GM23338 (cell line): ENCODE measurements around the gene SNCA. TPM values are rescaled to one million over a fixed set of nuclear protein-coding genes. Genes with fewer than 3 reads are reported as not detected.

Experiments
- ATAC-seq: fragments of 200-7000 bp; cut with Tn5 transposase; 3 replicates; pipeline ENCODE4 v1.9.1; 2020
- DNase-seq: peaks from one replicate; pipeline ENCODE4 v3.0.0-alpha.2; 2015; ENCODE audit warnings: low spot score
- H2AFZ ChIP-seq: fragments of 200-600 bp; sonication (generic); 2 replicates; pipeline ENCODE4 v1.8.0; 2016; ENCODE audit warnings: antibody characterized with exemption, mild to moderate bottlenecking, moderate library complexity
- H3F3A ChIP-seq: fragments of 200-600 bp; sonication (generic); replicated peaks from 2 replicates; pipeline ENCODE4 v1.8.0; 2017; ENCODE audit warnings: antibody characterized with exemption, mixed run types, low read depth
- H3K27ac ChIP-seq: fragments of 200-600 bp; sonication (generic); 2 replicates; pipeline ENCODE4 v1.6.1; 2016; ENCODE audit warnings: low read depth
- H3K27me3 ChIP-seq: fragments of 200-600 bp; sonication (generic); 2 replicates; pipeline ENCODE4 v1.8.0; 2016; ENCODE audit warnings: mild to moderate bottlenecking, mixed run types, moderate library complexity; ENCODE audit not compliant: insufficient read depth
- H3K36me3 ChIP-seq: fragments of 200-600 bp; sonication (generic); 2 replicates; pipeline ENCODE4 v1.8.0; 2016; ENCODE audit warnings: mild to moderate bottlenecking; ENCODE audit not compliant: insufficient read depth
- H3K4me1 ChIP-seq: fragments of 200-600 bp; sonication (generic); 2 replicates; pipeline ENCODE4 v1.8.0; 2016; ENCODE audit warnings: mild to moderate bottlenecking, moderate library complexity; ENCODE audit not compliant: insufficient read depth
- H3K4me2 ChIP-seq: fragments of 200-600 bp; sonication (generic); 2 replicates; pipeline ENCODE4 v1.7.1; 2017; ENCODE audit warnings: mixed run types
- H3K4me3 ChIP-seq: fragments of 200-600 bp; sonication (generic); 2 replicates; pipeline ENCODE4 v1.6.1; 2016; ENCODE audit warnings: mixed run types
- H3K79me2 ChIP-seq: fragments of 200-600 bp; sonication (generic); replicated peaks from 2 replicates; pipeline ENCODE4 v1.8.0; 2017; ENCODE audit warnings: mild to moderate bottlenecking; ENCODE audit not compliant: insufficient read depth
- H3K9me2 ChIP-seq: fragments of 200-600 bp; sonication (generic); 2 replicates; pipeline ENCODE4 v1.8.0; 2017; ENCODE audit not compliant: insufficient read depth
- H4K20me1 ChIP-seq: fragments of 200-600 bp; sonication (generic); replicated peaks from 2 replicates; pipeline ENCODE4 v1.8.0; 2017; ENCODE audit warnings: mild to moderate bottlenecking; ENCODE audit not compliant: insufficient read depth
- H3K27ac Mint-ChIP-seq: 2 replicates; pipeline ENCODE4 v1.8.0; 2020; ENCODE audit warnings: inconsistent platforms, mild to moderate bottlenecking, moderate library complexity, mixed read lengths
- H3K27me3 Mint-ChIP-seq: 3 replicates; pipeline ENCODE4 v1.8.0; 2022; ENCODE audit warnings: low read depth, mild to moderate bottlenecking, moderate library complexity, mixed read lengths, inconsistent platforms; ENCODE audit not compliant: insufficient read depth, poor library complexity
- H3K36me3 Mint-ChIP-seq: 3 replicates; pipeline ENCODE4 v1.8.0; 2021; ENCODE audit warnings: low read depth, mild to moderate bottlenecking, inconsistent platforms, moderate library complexity, mixed read lengths
- H3K4me1 Mint-ChIP-seq: 3 replicates; pipeline ENCODE4 v1.8.0; 2020; ENCODE audit warnings: mild to moderate bottlenecking, inconsistent platforms, mixed read lengths
- H3K4me3 Mint-ChIP-seq: 3 replicates; pipeline ENCODE4 v1.8.0; 2021; ENCODE audit warnings: moderate library complexity, mild to moderate bottlenecking, inconsistent platforms, mixed read lengths
- H3K9me3 Mint-ChIP-seq: 3 replicates; pipeline ENCODE4 v1.8.0; 2020; ENCODE audit warnings: moderate library complexity, mild to moderate bottlenecking, inconsistent platforms, mixed read lengths
- CREB1 ChIP-seq: fragments of 250-450 bp; sonication (Bioruptor Pico); IDR thresholded peaks from 2 replicates; pipeline ENCODE4 v1.5.0; 2020; ENCODE audit warnings: low read depth, mild to moderate bottlenecking, moderate library complexity
- EZH2 ChIP-seq: fragments of 200-600 bp; sonication (generic); IDR thresholded peaks from one replicate; pipeline ENCODE4 v1.8.0; 2017; ENCODE audit warnings: antibody characterized with exemption, mild to moderate bottlenecking, low read depth; ENCODE audit not compliant: unreplicated experiment
- EZH2phosphoT487 ChIP-seq: fragments of 200-600 bp; sonication (generic); IDR thresholded peaks from one replicate; pipeline ENCODE4 v1.8.1; 2018; ENCODE audit warnings: antibody characterized with exemption; ENCODE audit not compliant: unreplicated experiment
- JUNB ChIP-seq: IDR thresholded peaks from one replicate; pipeline ENCODE4 v1.6.1; 2016; ENCODE audit warnings: antibody characterized with exemption; ENCODE audit not compliant: unreplicated experiment
- NANOG ChIP-seq: IDR thresholded peaks from 2 replicates; pipeline ENCODE4 v1.6.1; 2016; ENCODE audit warnings: antibody characterized with exemption, borderline replicate concordance
- POLR2AphosphoS5 ChIP-seq: IDR thresholded peaks from 2 replicates; pipeline ENCODE4 v1.6.1; 2016; ENCODE audit warnings: antibody characterized with exemption, low read depth
- STAT1 ChIP-seq: IDR thresholded peaks from one replicate; pipeline ENCODE4 v1.6.1; 2016; ENCODE audit warnings: antibody characterized with exemption; ENCODE audit not compliant: unreplicated experiment
- ZNF114 ChIP-seq: fragments of 250-450 bp; sonication (Bioruptor Pico); IDR thresholded peaks from 2 replicates; pipeline ENCODE4 v1.5.0; 2020; ENCODE audit warnings: mild to moderate bottlenecking, moderate library complexity
- ZNF331 ChIP-seq: fragments of 250-450 bp; sonication (Bioruptor Pico); IDR thresholded peaks from 2 replicates; pipeline ENCODE4 v1.5.0; 2020; ENCODE audit warnings: low read depth, mild to moderate bottlenecking, moderate library complexity
- polyA plus RNA-seq: library from polyadenylated mRNA; unstranded; fragments of >200 nt; fragmentation: Nextera tagmentation; extraction: Ambion mirVana; gene quantifications from 2 replicates; pipeline ENCODE4 v1.2.1, GENCODE V29; 2016
- total RNA-seq: library from RNA; depleted of rRNA; stranded (reverse); fragments of >200 nt; shearing (Covaris generic); gene quantifications from 2 replicates; pipeline ENCODE4 v1.2.3, GENCODE V29; 2014
- TF ChIP-seq, protein P1 (sequence below): IDR thresholded peaks from one replicate; pipeline ENCODE4 v1.6.1; 2018; ENCODE audit warnings: antibody characterized with exemption; ENCODE audit not compliant: unreplicated experiment
- TF ChIP-seq, protein P2 (sequence below), 2 experiments: fragments of 200-600 bp in 1 of 2; sonication (generic) in 1 of 2; conservative IDR thresholded peaks; 2 replicates each; pipeline versions ENCODE4 v1.5.1 to v1.6.1; 2016 to 2017; ENCODE audit warnings: antibody characterized with exemption in 2 of 2, low read depth in 2 of 2, mild to moderate bottlenecking in 2 of 2, moderate library complexity in 1 of 2
- TF ChIP-seq, protein P3 (sequence below): IDR thresholded peaks from 2 replicates; pipeline ENCODE4 v1.6.1; 2016; ENCODE audit warnings: antibody characterized with exemption
- TF ChIP-seq, protein P4 (sequence below): fragments of 250-450 bp; sonication (Bioruptor Pico); IDR thresholded peaks from 2 replicates; pipeline ENCODE4 v1.5.0; 2020; ENCODE audit warnings: mild to moderate bottlenecking, moderate library complexity

SNCA gene
- total and polyA plus RNA-seq, 2 experiments from 2014 or later, result 15.6 to 31.1 TPM

DNA sequence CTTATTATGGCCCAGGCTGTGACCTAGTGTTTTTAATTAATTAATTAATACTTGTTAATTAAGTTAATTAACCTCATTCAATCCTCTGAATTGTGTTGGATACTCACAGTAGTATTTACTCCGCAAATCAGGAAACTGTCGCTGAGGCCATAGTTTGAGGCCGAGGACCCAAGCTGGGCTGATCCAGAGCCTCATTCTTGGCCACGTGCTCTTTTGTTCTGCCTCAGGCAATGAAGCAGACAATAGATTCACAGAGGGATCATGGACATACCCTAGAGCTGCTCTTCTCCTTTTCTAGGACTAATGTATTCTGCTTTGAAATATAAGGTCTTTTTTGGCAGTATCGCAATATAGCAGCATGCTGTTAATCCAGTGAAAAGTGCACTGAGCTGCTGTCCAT is 24.0 kb upstream of the SNCA start:
- H3K36me3 Mint-ChIP-seq, result peaks cover 13% of the 10 kb centered on the region; the same call in 2 of the 3 replicates
- peak overlapping the region; percentile 75; the same call in 1 of the 2 replicates for H2AFZ ChIP-seq
- DNase-seq, result no peak

More for the DNA sequence above, 24.0 kb upstream of the SNCA start:
- Histone ChIP-seq H3K4me2 (no peak overlapping the region), H4K20me1 (no peaks in the 10 kb centered on the region), H3K4me1 (no peaks in the 10 kb centered on the region), H3K27me3 (no peaks in the 10 kb centered on the region), H3K27ac (no peak overlapping the region), H3K9me2 (no peaks in the 10 kb centered on the region), H3F3A (no peaks in the 10 kb centered on the region), H3K4me3 (no peak overlapping the region), H3K36me3 (no peaks in the 10 kb centered on the region), H3K79me2 (no peaks in the 10 kb centered on the region)
- TF ChIP-seq, protein P1, sequence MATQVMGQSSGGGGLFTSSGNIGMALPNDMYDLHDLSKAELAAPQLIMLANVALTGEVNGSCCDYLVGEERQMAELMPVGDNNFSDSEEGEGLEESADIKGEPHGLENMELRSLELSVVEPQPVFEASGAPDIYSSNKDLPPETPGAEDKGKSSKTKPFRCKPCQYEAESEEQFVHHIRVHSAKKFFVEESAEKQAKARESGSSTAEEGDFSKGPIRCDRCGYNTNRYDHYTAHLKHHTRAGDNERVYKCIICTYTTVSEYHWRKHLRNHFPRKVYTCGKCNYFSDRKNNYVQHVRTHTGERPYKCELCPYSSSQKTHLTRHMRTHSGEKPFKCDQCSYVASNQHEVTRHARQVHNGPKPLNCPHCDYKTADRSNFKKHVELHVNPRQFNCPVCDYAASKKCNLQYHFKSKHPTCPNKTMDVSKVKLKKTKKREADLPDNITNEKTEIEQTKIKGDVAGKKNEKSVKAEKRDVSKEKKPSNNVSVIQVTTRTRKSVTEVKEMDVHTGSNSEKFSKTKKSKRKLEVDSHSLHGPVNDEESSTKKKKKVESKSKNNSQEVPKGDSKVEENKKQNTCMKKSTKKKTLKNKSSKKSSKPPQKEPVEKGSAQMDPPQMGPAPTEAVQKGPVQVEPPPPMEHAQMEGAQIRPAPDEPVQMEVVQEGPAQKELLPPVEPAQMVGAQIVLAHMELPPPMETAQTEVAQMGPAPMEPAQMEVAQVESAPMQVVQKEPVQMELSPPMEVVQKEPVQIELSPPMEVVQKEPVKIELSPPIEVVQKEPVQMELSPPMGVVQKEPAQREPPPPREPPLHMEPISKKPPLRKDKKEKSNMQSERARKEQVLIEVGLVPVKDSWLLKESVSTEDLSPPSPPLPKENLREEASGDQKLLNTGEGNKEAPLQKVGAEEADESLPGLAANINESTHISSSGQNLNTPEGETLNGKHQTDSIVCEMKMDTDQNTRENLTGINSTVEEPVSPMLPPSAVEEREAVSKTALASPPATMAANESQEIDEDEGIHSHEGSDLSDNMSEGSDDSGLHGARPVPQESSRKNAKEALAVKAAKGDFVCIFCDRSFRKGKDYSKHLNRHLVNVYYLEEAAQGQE, result no peak
- TF ChIP-seq, protein P2, sequence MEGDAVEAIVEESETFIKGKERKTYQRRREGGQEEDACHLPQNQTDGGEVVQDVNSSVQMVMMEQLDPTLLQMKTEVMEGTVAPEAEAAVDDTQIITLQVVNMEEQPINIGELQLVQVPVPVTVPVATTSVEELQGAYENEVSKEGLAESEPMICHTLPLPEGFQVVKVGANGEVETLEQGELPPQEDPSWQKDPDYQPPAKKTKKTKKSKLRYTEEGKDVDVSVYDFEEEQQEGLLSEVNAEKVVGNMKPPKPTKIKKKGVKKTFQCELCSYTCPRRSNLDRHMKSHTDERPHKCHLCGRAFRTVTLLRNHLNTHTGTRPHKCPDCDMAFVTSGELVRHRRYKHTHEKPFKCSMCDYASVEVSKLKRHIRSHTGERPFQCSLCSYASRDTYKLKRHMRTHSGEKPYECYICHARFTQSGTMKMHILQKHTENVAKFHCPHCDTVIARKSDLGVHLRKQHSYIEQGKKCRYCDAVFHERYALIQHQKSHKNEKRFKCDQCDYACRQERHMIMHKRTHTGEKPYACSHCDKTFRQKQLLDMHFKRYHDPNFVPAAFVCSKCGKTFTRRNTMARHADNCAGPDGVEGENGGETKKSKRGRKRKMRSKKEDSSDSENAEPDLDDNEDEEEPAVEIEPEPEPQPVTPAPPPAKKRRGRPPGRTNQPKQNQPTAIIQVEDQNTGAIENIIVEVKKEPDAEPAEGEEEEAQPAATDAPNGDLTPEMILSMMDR (conservative IDR thresholded peaks at IDR 0.05; ENCODE audit: low read depth in 2 of 2), result no peak
- TF ChIP-seq CREB1 (no peak), ZNF114 (CRISPR knock-in tag) (no peak), JUNB (no peak), EZH2 (no peak), STAT1 (no peak), NANOG (no peak), ZNF331 (CRISPR knock-in tag) (no peak), POLR2AphosphoS5 (no peak), EZH2phosphoT487 (no peak)
- TF ChIP-seq, protein P3, sequence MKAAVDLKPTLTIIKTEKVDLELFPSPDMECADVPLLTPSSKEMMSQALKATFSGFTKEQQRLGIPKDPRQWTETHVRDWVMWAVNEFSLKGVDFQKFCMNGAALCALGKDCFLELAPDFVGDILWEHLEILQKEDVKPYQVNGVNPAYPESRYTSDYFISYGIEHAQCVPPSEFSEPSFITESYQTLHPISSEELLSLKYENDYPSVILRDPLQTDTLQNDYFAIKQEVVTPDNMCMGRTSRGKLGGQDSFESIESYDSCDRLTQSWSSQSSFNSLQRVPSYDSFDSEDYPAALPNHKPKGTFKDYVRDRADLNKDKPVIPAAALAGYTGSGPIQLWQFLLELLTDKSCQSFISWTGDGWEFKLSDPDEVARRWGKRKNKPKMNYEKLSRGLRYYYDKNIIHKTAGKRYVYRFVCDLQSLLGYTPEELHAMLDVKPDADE, result no peak
- TF ChIP-seq, protein P4, sequence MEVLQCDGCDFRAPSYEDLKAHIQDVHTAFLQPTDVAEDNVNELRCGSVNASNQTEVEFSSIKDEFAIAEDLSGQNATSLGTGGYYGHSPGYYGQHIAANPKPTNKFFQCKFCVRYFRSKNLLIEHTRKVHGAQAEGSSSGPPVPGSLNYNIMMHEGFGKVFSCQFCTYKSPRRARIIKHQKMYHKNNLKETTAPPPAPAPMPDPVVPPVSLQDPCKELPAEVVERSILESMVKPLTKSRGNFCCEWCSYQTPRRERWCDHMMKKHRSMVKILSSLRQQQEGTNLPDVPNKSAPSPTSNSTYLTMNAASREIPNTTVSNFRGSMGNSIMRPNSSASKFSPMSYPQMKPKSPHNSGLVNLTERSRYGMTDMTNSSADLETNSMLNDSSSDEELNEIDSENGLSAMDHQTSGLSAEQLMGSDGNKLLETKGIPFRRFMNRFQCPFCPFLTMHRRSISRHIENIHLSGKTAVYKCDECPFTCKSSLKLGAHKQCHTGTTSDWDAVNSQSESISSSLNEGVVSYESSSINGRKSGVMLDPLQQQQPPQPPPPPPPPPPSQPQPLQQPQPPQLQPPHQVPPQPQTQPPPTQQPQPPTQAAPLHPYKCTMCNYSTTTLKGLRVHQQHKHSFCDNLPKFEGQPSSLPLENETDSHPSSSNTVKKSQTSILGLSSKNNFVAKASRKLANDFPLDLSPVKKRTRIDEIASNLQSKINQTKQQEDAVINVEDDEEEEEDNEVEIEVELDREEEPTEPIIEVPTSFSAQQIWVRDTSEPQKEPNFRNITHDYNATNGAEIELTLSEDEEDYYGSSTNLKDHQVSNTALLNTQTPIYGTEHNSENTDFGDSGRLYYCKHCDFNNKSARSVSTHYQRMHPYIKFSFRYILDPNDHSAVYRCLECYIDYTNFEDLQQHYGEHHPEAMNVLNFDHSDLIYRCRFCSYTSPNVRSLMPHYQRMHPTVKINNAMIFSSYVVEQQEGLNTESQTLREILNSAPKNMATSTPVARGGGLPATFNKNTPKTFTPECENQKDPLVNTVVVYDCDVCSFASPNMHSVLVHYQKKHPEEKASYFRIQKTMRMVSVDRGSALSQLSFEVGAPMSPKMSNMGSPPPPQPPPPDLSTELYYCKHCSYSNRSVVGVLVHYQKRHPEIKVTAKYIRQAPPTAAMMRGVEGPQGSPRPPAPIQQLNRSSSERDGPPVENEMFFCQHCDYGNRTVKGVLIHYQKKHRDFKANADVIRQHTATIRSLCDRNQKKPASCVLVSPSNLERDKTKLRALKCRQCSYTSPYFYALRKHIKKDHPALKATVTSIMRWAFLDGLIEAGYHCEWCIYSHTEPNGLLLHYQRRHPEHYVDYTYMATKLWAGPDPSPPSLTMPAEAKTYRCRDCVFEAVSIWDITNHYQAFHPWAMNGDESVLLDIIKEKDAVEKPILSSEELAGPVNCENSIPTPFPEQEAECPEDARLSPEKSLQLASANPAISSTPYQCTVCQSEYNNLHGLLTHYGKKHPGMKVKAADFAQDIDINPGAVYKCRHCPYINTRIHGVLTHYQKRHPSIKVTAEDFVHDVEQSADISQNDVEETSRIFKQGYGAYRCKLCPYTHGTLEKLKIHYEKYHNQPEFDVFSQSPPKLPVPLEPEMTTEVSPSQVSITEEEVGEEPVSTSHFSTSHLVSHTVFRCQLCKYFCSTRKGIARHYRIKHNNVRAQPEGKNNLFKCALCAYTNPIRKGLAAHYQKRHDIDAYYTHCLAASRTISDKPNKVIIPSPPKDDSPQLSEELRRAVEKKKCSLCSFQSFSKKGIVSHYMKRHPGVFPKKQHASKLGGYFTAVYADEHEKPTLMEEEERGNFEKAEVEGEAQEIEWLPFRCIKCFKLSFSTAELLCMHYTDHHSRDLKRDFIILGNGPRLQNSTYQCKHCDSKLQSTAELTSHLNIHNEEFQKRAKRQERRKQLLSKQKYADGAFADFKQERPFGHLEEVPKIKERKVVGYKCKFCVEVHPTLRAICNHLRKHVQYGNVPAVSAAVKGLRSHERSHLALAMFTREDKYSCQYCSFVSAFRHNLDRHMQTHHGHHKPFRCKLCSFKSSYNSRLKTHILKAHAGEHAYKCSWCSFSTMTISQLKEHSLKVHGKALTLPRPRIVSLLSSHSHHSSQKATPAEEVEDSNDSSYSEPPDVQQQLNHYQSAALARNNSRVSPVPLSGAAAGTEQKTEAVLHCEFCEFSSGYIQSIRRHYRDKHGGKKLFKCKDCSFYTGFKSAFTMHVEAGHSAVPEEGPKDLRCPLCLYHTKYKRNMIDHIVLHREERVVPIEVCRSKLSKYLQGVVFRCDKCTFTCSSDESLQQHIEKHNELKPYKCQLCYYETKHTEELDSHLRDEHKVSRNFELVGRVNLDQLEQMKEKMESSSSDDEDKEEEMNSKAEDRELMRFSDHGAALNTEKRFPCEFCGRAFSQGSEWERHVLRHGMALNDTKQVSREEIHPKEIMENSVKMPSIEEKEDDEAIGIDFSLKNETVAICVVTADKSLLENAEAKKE (CRISPR knock-in tag), result no peak
- H3K9me3 Mint-ChIP-seq, result peaks cover 17% of the 10 kb centered on the region
- ATAC-seq, result peak; percentile 53; the same call in 2 of the 3 replicates
- no peak overlapping the region for H3K4me3 Mint-ChIP-seq
- H3K4me1 Mint-ChIP-seq, result no peaks in the 10 kb centered on the region; the same call in 2 of the 3 replicates
- H3K27ac Mint-ChIP-seq, result no peak overlapping the region
- H3K27me3 Mint-ChIP-seq, result no peaks in the 10 kb centered on the region
